Measurements from ENCODE around the gene CORO7.

CORO7 gene

DNA sequence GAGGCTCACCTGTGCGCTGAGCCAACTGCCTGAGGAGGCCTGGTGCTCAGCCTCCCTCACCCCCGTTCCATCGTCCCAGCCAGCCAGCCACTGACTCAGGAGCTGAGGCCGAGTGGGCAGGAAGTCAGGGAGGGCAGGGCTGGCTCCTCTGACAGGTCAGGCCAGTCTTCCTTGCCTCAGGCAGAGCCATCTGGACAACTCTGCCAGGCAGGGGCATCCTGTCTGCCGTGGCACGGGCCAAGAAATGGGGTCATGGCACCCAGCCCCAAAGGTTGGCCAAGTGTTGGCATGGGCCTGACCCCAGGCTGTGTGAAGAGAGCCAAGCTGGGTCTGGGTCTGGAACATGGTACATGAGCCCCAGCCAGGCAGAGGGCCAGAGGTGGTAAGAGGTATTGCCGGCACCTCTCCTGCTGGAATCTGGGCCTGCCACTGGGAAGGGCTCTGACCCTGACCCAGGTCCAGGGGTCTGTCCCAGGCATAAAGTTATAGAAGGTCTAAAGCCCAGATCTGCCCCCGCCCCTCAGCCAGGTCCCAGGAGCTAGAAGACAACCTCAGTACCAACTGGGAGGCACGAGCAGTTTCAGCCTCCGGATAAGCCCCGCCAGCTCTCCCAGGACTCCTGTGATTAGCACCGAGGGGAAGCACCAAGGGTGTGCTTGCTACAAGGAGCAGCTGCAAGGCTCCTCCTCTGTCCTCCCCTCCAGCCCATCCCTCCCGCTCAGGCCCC, 47.2 kb downstream of the CORO7 start:
- TF ChIP-seq Cebpa-rat (IDR thresholded peaks at IDR 0.05) = no peak
- Histone ChIP-seq H3K27me3 (no peaks in the 10 kb centered on the region), H3K9ac (peak overlapping the region in 1 of 11 experiments; percentile 19; a peak in 2 of 22 replicates), H3K4me3 (no peak overlapping the region), H3K4me1 (peaks cover 45 to 69% (median 55%) of the 10 kb centered on the region in 10 experiments), H3K36me3 (peaks cover 19 to 72% (median 42%) of the 10 kb centered on the region in 11 experiments), H4K20me1 (peaks cover 66 to 100% (median 96%) of the 10 kb centered on the region in 11 experiments), H3K4me2 (no peak overlapping the region), H3K9me3 (replicated peaks in 1 of 11) (no peaks in the 10 kb centered on the region), H3K27ac (no peak overlapping the region)

DNA sequence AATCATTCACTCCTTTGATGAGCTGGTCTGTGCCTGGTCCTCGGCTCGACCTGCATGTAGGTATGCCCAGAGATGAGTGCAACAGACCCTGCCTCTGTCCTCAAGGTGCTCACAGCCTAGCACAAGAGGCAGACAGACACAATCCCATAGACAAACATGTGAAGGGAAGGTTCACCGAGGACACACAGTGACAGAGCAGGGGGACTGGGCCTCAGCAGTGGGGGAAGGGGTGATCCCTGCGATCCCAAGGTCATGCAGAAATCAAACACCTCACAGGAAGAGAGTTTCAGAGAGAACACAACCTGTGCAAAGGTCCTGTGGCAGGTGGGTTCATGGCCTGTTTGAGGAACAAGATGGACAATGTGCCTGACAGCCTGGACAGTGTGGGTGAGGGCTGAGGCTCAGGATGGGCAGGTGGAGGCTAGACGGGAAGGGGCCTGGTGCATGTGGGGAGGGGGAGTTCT, 49.0 kb downstream of the CORO7 start:
- Histone ChIP-seq H3K36me3 (peaks cover 35 to 89% (median 60%) of the 10 kb centered on the region in 11 experiments), H3K4me1 (peaks cover 29 to 52% (median 37%) of the 10 kb centered on the region in 10 experiments), H3K27ac (no peak overlapping the region), H3K9ac (peak overlapping the region in 1 of 11 experiments; percentile 37; a peak in 1 of 22 replicates), H3K4me2 (no peak overlapping the region), H3K4me3 (no peak overlapping the region), H3K9me3 (replicated peaks in 1 of 11) (no peaks in the 10 kb centered on the region), H3K27me3 (no peaks in the 10 kb centered on the region), H4K20me1 (peaks cover 49 to 100% (median 83%) of the 10 kb centered on the region in 11 experiments)
- TF ChIP-seq Cebpa-rat (IDR thresholded peaks at IDR 0.05) = no peak

DNA sequence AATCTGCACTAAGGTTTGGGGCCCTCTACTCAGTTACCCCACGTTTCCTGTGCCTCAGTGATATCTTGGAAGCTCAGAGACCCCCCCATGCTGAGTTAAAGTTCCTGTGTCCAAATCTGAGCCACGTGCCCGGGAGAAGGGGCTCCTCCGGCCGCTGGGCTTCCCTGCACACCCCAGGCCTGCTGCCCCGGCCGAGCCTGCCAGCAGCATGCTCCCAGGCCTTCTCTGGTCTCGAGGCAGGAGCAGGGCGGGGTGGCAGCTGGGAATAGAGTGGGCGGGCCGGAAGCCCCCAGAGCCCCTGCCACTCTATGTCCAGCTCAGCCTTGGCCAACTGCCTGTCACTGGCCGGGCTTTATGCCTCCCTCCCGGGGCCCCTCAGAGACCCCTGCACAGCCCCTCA, 50.4 kb downstream of the CORO7 start:
- H3K27ac ChIP-seq = no peak overlapping the region

DNA sequence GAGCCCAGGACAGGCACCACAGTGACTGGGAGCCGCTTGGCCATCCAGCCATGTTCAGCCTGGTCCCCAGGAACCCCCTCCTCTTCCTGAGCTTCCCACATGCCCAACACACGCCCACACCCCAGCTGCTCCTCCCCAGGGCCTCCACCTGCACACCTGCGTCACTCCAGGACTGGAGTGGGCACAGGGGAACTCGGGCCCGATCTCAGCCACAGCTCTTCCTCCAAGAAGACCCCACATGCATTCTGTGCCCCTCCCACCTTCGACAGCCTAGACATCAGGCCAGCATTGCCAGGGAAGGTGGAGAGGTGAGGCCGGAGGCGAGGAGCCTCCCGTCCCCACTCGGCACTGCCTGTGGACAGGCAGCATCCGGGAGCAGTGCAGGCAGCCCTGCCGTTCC, 50.8 kb downstream of the CORO7 start:
- H3K9ac ChIP-seq = peak overlapping the region in 8 of 11 experiments; percentile 15 to 62 (median 30); a peak in 6 of 22 replicates
- no peak overlapping the region for H3K27ac ChIP-seq
- no peak overlapping the region for H3K4me3 ChIP-seq
- no peaks in the 10 kb centered on the region for H3K27me3 ChIP-seq
- H3K4me2 ChIP-seq = peak overlapping the region in 9 of 11 experiments; percentile 33 to 74 (median 58); a peak in 18 of 22 replicates
- TF ChIP-seq Cebpa-rat (IDR thresholded peaks at IDR 0.05) = no peak
- H3K36me3 ChIP-seq = peaks cover 49 to 99% (median 77%) of the 10 kb centered on the region in 11 experiments
- peaks cover 31 to 100% (median 82%) of the 10 kb centered on the region in 11 experiments for H4K20me1 ChIP-seq
- no peaks in the 10 kb centered on the region for H3K9me3 ChIP-seq (replicated peaks in 1 of 11)
- peaks cover 11 to 37% (median 27%) of the 10 kb centered on the region in 10 experiments for H3K4me1 ChIP-seq

More for the DNA sequence above, 50.4 kb downstream of the CORO7 start:
- Histone ChIP-seq H3K4me3 (no peak overlapping the region), H3K36me3 (peaks cover 49 to 99% (median 74%) of the 10 kb centered on the region in 11 experiments), H3K4me1 (peaks cover 15 to 40% (median 27%) of the 10 kb centered on the region in 10 experiments), H3K4me2 (peak overlapping the region in 9 of 11 experiments; percentile 33 to 74 (median 58); a peak in 17 of 22 replicates), H3K9ac (peak overlapping the region in 6 of 11 experiments; percentile 15 to 62 (median 52); a peak in 7 of 22 replicates), H3K9me3 (replicated peaks in 1 of 11) (no peaks in the 10 kb centered on the region), H4K20me1 (peaks cover 35 to 100% (median 82%) of the 10 kb centered on the region in 11 experiments), H3K27me3 (no peaks in the 10 kb centered on the region)
- no peak for TF ChIP-seq Cebpa-rat (IDR thresholded peaks at IDR 0.05)

DNA sequence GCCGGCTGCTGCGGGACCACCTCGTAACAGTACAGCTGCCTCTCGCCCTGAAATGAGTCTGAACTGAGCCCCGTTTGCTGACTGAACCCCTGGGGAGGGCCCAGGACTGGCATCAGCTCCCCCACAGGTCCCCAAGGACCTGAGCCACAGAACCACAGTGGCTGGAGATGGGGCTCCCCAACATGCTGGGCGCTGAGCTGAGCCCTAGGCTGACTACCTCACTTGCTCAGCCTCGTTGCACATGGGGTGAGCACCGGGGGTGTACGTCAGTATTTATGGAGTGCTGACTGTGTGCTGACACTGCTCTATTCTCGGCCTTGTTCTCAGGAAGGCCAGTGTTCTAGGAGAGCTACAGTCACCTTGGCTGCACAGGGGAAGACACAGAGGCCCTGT, 51.4 kb downstream of the CORO7 start:
- Histone ChIP-seq H3K36me3 (peaks cover 53 to 99% (median 82%) of the 10 kb centered on the region in 11 experiments), H3K9ac (peak overlapping the region in 8 of 11 experiments; percentile 15 to 62 (median 36); a peak in 8 of 22 replicates), H3K4me2 (peak overlapping the region in 9 of 11 experiments; percentile 33 to 74 (median 58); a peak in 15 of 22 replicates), H4K20me1 (peaks cover 30 to 100% (median 81%) of the 10 kb centered on the region in 11 experiments; a peak in 21 of 22 replicates), H3K4me1 (peaks cover 6 to 38% (median 26%) of the 10 kb centered on the region in 10 experiments), H3K27ac (no peak overlapping the region), H3K27me3 (no peaks in the 10 kb centered on the region), H3K4me3 (no peak overlapping the region), H3K9me3 (replicated peaks in 1 of 11) (no peaks in the 10 kb centered on the region)
- no peak for TF ChIP-seq Cebpa-rat (IDR thresholded peaks at IDR 0.05)

DNA sequence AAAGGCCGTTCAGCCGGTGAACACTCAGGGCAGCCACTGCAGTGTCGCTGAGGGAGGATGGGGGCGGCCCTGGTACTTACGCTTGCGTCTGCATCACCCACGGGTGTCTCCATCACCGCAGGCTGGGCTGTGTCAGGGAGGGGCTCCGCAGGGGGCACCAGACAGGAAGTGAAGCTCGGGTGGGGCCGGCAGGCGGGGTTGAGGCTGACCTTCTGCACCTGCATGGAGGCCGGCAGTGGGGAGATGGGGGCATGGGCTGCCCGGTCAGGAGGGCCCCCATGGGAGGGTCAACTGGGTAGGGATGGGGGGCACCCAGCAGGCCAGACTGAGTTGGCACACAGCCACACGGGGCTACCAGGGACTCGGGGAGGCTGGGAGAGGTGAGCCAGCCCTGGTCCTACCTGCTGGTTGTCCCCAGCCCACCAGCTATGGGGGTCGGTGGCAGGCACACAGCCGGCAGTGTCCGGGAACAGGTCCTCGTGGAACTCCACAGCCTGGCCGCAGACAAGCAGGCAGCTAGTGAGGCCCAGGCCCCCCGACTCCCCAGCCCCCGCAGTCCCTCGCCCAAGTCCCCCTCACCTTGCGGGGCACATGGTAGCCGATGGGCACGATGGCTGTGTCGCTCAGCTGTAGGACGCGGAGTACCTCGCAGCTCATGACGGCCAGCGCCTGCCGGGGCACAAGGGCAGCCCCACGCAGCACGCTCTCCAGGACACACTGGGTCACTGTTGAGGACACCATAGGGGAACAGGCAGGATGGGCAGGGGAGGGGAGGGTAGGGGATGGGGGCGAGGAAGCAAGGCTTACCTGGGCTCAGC, 52.0 kb downstream of the CORO7 start:
- H3K36me3 ChIP-seq = peaks cover 55 to 98% (median 83%) of the 10 kb centered on the region in 11 experiments

DNA sequence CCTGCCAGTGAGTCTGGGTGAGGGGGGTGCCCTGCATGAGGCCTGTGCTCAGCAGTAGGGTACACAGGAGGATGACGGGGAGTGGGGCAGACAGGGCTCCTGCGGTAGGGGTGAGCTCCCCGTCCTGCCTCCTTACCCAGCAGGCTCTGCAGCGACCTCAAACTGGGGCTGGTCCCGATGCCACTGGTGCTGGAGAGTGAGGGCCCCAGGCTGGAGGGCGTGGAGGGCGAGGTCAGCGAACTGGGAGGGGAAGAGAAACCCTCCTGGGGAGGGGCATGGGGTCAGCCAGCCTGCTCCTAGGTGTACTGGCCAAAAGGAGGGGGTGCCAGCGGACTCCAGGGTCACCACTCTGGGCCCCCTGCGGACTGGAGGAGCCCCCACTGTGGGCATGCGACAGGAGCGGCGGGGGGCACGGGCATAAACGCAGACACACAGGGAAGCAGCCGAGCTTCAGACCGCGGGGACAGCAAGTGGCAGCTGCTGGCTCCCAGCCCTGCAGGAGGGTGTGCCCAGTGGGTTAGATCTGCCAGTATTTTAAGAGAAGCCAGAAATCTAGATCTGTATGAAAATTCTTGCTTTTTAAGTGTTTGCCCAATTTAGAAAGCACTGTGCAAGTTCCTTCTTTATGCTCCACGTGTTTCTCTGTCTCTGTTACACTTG, 53.8 kb downstream of the CORO7 start:
- Histone ChIP-seq H3K36me3 (peaks cover 68 to 98% (median 90%) of the 10 kb centered on the region in 11 experiments), H3K9ac (no peak overlapping the region), H3K4me3 (no peak overlapping the region), H3K27ac (no peak overlapping the region), H3K27me3 (no peaks in the 10 kb centered on the region), H3K4me2 (no peak overlapping the region), H4K20me1 (peaks cover 20 to 98% (median 71%) of the 10 kb centered on the region in 11 experiments; a peak in 19 of 22 replicates), H3K4me1 (peaks cover 6 to 31% (median 20%) of the 10 kb centered on the region in 10 experiments), H3K9me3 (replicated peaks in 1 of 11) (no peaks in the 10 kb centered on the region)
- TF ChIP-seq Cebpa-rat (IDR thresholded peaks at IDR 0.05) = no peak

More for the DNA sequence above, 52.0 kb downstream of the CORO7 start:
- no peak for TF ChIP-seq Cebpa-rat (IDR thresholded peaks at IDR 0.05)
- Histone ChIP-seq H3K4me2 (peak overlapping the region in 4 of 11 experiments; percentile 62 to 74 (median 70); a peak in 5 of 22 replicates), H3K27ac (no peak overlapping the region), H4K20me1 (peaks cover 27 to 98% (median 78%) of the 10 kb centered on the region in 11 experiments; a peak in 20 of 22 replicates), H3K9ac (peak overlapping the region in 4 of 11 experiments; percentile 38 to 62 (median 52); a peak in 3 of 22 replicates), H3K9me3 (replicated peaks in 1 of 11) (no peaks in the 10 kb centered on the region), H3K27me3 (no peaks in the 10 kb centered on the region), H3K4me3 (no peak overlapping the region), H3K4me1 (peaks cover 6 to 38% (median 23%) of the 10 kb centered on the region in 10 experiments)

DNA sequence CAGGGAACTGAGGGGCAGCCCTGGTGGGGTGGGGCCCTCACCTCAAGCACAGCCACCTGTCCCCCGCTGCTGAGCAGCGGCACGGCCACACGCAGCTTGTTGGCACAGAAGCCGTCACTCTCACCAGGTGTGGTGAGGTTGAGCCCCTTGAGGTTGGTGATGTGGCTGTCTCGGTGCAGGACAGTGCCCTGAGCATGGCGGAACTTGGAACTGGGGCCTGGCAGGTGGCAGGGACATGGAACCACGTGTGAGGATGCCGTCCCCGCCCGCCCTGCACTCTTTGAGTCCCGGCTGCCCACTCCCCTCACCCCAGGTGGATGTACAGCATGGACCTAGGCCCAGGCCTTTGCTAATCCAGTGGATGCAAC, 54.5 kb downstream of the CORO7 start:
- no peak overlapping the region for H3K27ac ChIP-seq
- H3K4me3 ChIP-seq = no peak overlapping the region
- no peaks in the 10 kb centered on the region for H3K9me3 ChIP-seq (replicated peaks in 1 of 11)
- peak overlapping the region in 1 of 11 experiments; percentile 24; a peak in 1 of 22 replicates for H3K9ac ChIP-seq
- no peak overlapping the region for H3K4me2 ChIP-seq
- peaks cover 6 to 29% (median 18%) of the 10 kb centered on the region in 10 experiments for H3K4me1 ChIP-seq
- peaks cover 64 to 98% (median 90%) of the 10 kb centered on the region in 11 experiments for H3K36me3 ChIP-seq
- peaks cover 20 to 97% (median 64%) of the 10 kb centered on the region in 11 experiments; a peak in 19 of 22 replicates for H4K20me1 ChIP-seq
- no peaks in the 10 kb centered on the region for H3K27me3 ChIP-seq
- no peak for TF ChIP-seq Cebpa-rat (IDR thresholded peaks at IDR 0.05)

All from BLaER1 treated with 17β-estradiol and CSF1 and Interleukin-3, amounts not matched to agents 10 nM and 100 nM (cell line).